B cell (primary cell): ENCODE data around the gene CHCHD6.

Source experiments
- EZH2 ChIP-seq: IDR thresholded peaks from 2 replicates; pipeline ENCODE4 v1.6.1; 2012; ENCODE audit warnings: borderline replicate concordance, low read depth, mild to moderate bottlenecking, moderate library complexity, low read length; ENCODE audit not compliant: insufficient read depth, poor library complexity, severe bottlenecking
- TF ChIP-seq, protein P1 (sequence below): fragments of 200-600 bp; IDR thresholded peaks from one replicate; pipeline ENCODE4 v1.8.0; 2022; ENCODE audit warnings: antibody characterized with exemption, mild to moderate bottlenecking

DNA sequence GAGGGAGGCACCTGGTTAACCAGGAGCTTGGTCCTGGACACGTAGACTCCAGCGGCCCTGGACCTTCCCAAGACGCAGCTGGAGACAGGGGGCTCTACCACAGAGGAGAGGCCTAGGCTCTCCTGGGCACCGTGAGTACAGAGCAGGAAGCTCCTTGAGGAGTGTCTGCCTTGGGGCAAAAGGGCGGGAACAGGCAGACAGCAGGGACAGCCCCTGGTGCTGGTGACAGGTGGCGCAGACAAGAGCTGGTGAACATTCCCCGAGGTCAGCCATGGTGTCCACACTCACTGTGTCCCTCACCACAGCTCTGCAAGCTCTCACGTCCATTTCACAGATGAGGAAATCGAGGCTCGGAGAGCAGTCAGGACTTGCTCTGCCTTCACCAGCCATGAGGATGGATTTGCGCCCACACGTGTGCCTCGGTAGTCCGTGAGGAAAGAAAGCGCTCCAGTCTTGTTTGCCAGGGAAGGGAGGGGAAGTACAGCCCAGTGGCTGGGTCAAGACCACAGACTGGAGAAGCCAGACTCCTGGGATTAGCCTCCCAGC lies 276.3 kb downstream of the CHCHD6 start:
- TF ChIP-seq, protein P1, sequence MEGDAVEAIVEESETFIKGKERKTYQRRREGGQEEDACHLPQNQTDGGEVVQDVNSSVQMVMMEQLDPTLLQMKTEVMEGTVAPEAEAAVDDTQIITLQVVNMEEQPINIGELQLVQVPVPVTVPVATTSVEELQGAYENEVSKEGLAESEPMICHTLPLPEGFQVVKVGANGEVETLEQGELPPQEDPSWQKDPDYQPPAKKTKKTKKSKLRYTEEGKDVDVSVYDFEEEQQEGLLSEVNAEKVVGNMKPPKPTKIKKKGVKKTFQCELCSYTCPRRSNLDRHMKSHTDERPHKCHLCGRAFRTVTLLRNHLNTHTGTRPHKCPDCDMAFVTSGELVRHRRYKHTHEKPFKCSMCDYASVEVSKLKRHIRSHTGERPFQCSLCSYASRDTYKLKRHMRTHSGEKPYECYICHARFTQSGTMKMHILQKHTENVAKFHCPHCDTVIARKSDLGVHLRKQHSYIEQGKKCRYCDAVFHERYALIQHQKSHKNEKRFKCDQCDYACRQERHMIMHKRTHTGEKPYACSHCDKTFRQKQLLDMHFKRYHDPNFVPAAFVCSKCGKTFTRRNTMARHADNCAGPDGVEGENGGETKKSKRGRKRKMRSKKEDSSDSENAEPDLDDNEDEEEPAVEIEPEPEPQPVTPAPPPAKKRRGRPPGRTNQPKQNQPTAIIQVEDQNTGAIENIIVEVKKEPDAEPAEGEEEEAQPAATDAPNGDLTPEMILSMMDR: no peak
- no peak for TF ChIP-seq EZH2
